Neutrophil (primary cell): ENCODE measurements around the gene SMPD3.

Experiments used
- H3K27ac ChIP-seq: fragments of 200-600 bp; sonication (generic); 2 replicates; pipeline ENCODE4 v1.5.1; 2016; ENCODE audit warnings: mild to moderate bottlenecking, moderate library complexity
- H3K27me3 ChIP-seq: fragments of 200-600 bp; sonication (generic); 2 replicates; pipeline ENCODE4 v1.6.0; 2016; ENCODE audit warnings: mild to moderate bottlenecking
- H3K36me3 ChIP-seq: fragments of 200-600 bp; sonication (generic); 2 replicates; pipeline ENCODE4 v1.5.1; 2017
- H3K4me1 ChIP-seq, 2 experiments: fragments of 200-600 bp in 1 of 2; sonication (generic) in 1 of 2; 1 replicate in 1 of 2; 2 replicates in 1 of 2; pipeline versions ENCODE4 v1.5.1 to v1.6.1; 2013 to 2016; ENCODE audit warnings: low read depth in 1 of 2, low read length in 1 of 2, mild to moderate bottlenecking in 1 of 2, moderate library complexity in 1 of 2; ENCODE audit not compliant: control insufficient read depth in 1 of 2, insufficient read depth in 1 of 2
- H3K4me3 ChIP-seq, 2 experiments: fragments of 200-600 bp in 1 of 2; sonication (generic) in 1 of 2; 1 replicate in 1 of 2; 2 replicates in 1 of 2; pipeline ENCODE4 v1.5.1; 2013 to 2016; ENCODE audit warnings: low read depth in 1 of 2, low read length in 1 of 2, mild to moderate bottlenecking in 1 of 2, moderate library complexity in 1 of 2
- H3K9me3 ChIP-seq: fragments of 200-600 bp; sonication (generic); 2 replicates; pipeline ENCODE4 v1.5.1; 2016
- TF ChIP-seq, protein P1 (sequence below): fragments of 200-600 bp; sonication (generic); IDR thresholded peaks from 2 replicates; pipeline ENCODE4 v1.5.1; 2016; ENCODE audit warnings: antibody characterized with exemption

The SMPD3 gene

DNA sequence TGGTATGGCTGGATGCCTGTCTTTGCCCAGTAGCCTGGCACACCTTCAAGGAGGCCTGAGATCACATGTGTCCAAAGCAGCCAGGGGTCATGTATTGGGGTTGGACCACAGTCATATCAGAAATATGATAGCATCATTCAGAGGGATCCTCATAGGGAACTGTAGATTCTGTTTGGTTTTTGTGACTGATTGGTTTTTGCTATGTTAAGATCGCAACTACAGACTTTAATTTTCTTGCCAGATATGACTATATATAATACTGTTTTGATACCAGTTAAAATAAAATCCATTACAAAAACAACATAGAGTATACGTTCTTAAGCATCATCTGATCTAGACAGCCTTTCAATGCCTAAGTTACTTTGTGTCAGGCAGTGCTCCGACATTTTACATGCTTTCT is 11.8 kb upstream of the SMPD3 start:
- H3K27ac ChIP-seq: no peak overlapping the region
- H3K36me3 ChIP-seq: no peaks in the 10 kb centered on the region
- no peaks in the 10 kb centered on the region for H3K9me3 ChIP-seq
- H3K4me1 ChIP-seq: no peaks in the 10 kb centered on the region
- no peak overlapping the region for H3K4me3 ChIP-seq
- TF ChIP-seq, protein P1, sequence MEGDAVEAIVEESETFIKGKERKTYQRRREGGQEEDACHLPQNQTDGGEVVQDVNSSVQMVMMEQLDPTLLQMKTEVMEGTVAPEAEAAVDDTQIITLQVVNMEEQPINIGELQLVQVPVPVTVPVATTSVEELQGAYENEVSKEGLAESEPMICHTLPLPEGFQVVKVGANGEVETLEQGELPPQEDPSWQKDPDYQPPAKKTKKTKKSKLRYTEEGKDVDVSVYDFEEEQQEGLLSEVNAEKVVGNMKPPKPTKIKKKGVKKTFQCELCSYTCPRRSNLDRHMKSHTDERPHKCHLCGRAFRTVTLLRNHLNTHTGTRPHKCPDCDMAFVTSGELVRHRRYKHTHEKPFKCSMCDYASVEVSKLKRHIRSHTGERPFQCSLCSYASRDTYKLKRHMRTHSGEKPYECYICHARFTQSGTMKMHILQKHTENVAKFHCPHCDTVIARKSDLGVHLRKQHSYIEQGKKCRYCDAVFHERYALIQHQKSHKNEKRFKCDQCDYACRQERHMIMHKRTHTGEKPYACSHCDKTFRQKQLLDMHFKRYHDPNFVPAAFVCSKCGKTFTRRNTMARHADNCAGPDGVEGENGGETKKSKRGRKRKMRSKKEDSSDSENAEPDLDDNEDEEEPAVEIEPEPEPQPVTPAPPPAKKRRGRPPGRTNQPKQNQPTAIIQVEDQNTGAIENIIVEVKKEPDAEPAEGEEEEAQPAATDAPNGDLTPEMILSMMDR: no peak
- H3K27me3 ChIP-seq: no peaks in the 10 kb centered on the region

GRCh38 chr16:68459457-68459856 is 11.1 kb upstream of the SMPD3 start:
- Histone ChIP-seq H3K9me3 (no peaks in the 10 kb centered on the region), H3K36me3 (no peaks in the 10 kb centered on the region), H3K27me3 (no peaks in the 10 kb centered on the region), H3K4me3 (no peak overlapping the region), H3K4me1 (peaks cover 0 to 1% of the 10 kb centered on the region in 2 experiments), H3K27ac (no peak overlapping the region)
- TF ChIP-seq, protein P1: no peak

- Histone ChIP-seq H3K36me3 (no peaks in the 10 kb centered on the region), H3K9me3 (no peaks in the 10 kb centered on the region), H3K4me3 (no peak overlapping the region), H3K27me3 (no peaks in the 10 kb centered on the region), H3K27ac (no peak overlapping the region), H3K4me1 (peaks cover 0 to 6% of the 10 kb centered on the region in 2 experiments)
- TF ChIP-seq, protein P1: no peak
These were observed 10.2 kb upstream of the SMPD3 start for GRCh38 chr16:68458551-68458950.

GRCh38 chr16:68458101-68458500 is 9.8 kb upstream of the SMPD3 start:
- Histone ChIP-seq H3K36me3 (no peaks in the 10 kb centered on the region), H3K27me3 (peaks cover under 1% of the 10 kb centered on the region), H3K27ac (no peak overlapping the region), H3K4me3 (no peak overlapping the region), H3K9me3 (no peaks in the 10 kb centered on the region), H3K4me1 (peaks cover 0 to 6% of the 10 kb centered on the region in 2 experiments)
- TF ChIP-seq, protein P1: no peak

DNA sequence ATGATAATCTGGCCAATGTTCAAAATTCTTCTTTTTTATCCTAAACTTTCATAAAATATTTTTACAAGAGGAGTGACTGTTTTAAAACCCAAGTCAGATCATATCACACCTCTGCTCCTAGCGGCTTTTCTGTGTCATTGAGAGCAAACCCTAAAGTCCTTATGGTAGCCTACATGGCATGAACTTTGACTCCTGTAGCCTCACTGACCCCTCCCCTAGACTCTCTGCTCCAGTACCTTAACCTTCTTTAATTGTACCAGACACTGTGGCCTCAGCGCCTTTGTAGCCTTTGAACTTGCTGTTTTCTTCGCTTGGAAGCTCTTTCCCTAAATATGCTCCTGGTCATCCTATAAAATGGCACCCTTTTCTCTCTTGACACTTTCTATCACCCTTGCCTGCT is 7.3 kb upstream of the SMPD3 start:
- H3K4me1 ChIP-seq: peaks cover 0 to 6% of the 10 kb centered on the region in 2 experiments
- H3K36me3 ChIP-seq: no peaks in the 10 kb centered on the region
- H3K4me3 ChIP-seq: no peak overlapping the region
- no peaks in the 10 kb centered on the region for H3K9me3 ChIP-seq
- H3K27me3 ChIP-seq: peaks cover 25% of the 10 kb centered on the region
- H3K27ac ChIP-seq: no peak overlapping the region
- TF ChIP-seq, protein P1: no peak

GRCh38 chr16:68454920-68455435 is 6.7 kb upstream of the SMPD3 start:
- Histone ChIP-seq H3K9me3 (no peaks in the 10 kb centered on the region), H3K27ac (no peak overlapping the region), H3K4me1 (peaks cover 0 to 6% of the 10 kb centered on the region in 2 experiments), H3K4me3 (no peak overlapping the region), H3K36me3 (no peaks in the 10 kb centered on the region), H3K27me3 (peaks cover 32% of the 10 kb centered on the region)
- TF ChIP-seq, protein P1: no peak
